ENCODE data around the gene TPH2.

Gene TPH2

DNA sequence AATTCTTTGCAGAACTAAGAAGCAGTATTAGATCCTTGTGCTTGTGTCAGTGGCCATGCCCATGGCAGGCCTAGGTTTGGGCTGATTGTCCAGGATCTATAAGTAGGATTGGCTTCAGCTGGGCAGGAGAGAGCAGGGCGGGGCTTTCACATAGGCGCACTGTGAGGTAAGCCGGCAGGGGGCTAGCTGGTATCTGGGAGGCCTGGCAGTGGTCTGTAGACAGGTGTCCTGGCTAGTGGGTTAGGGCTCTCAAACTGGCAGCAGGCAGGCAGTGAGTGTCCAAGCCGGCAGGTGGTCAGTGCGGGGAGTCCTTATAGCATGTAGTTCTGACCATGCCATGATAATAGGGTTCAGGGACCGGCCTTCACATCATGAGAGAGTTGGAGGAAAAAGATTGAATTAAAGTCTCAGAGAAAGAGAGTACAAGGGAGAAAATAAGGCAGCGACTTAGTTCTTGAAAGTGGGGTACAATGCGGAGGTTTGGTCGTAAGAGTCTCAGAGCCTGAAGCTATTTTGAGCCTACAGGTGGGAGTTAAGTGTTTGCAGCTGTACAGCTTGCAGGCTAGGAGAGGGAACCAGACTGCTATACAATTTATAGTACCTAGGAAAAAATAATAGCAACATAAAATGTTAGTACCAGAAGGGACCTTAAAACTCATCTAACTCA lies 137.4 kb downstream of the TPH2 start:
- no peak for DNase-seq
- in situ Hi-C loops (cut with MboI; ENCODE audit: low pct_unique_long_range_greater_than_20kb, low sequenced_read_pairs) = no loop called here

DNA sequence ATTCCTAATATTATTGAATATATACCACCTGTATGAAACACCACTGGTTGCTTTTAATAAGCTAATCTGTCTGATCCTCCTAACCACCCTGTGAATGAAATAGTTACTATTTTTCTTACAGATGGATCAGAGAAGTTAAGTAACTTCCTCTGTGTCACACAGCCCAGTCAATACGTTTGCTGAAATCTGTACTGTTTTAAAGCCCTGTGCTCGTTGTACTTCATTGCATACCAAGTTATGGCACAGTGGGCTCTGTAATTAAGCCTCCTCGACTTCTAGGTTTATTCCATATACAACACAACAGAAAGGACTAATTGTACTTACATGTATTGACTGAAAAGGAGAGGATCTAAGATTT lies 137.9 kb downstream of the TPH2 start:
- in situ Hi-C loops (cut with MboI; ENCODE audit: low pct_unique_long_range_greater_than_20kb, low sequenced_read_pairs) = no loop called here
- DNase-seq = no peak

DNA sequence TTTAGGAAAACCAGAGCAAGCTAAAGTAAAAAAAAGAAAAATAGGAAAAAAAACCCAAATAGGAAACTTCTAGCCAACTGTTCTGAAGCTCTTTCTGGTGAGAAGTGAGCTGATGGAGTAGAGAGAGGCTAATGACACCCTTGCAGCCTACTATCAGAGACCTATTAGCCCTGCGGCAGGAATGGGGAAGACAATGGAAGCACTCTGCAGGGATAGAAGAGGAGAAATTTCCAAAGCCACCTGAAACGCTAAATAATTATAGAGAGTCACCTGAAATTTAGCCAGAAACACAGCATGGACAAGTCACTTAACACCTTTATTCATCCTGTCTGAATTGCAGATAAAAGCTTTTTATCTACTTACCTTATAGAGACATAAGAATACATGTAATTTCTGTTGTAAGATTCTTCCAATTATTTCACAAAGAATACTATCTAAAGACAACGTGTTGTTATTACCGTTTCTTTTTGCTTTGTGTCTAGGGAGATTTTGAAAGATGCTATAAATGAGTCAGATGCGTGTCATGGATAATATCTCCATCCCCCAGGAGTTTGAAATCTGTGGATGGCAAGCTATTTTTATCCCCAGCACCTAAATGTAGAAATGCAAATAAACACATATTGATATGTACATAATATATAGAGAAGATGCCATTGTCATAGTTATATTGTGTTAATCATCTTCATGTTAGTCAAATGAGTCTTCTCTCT lies 138.6 kb downstream of the TPH2 start:
- no peak for DNase-seq
- in situ Hi-C loops (cut with MboI; ENCODE audit: low pct_unique_long_range_greater_than_20kb, low sequenced_read_pairs) = no loop called here

DNA sequence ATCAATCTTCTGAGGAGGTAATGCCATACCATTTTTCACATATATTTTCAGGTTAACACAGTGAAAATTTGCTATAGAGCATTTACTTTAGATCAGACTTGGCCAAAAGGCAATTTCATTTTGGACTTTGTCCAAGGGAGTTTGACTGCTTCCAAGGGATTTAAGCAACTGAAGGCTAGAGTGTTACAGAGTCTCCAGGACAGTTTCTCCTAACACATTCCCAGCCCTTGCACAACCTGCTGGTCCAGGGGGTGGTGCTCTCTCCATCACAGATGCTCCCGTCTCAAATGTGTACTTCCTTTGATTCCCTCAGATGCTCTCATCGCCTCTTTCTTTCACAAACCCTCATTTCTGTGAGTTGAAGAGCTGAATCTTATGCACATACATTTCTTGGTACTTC lies 143.1 kb downstream of the TPH2 start:
- no peak for DNase-seq
- in situ Hi-C loops (cut with MboI; ENCODE audit: low pct_unique_long_range_greater_than_20kb, low sequenced_read_pairs) = no loop called here
